OCI-LY3 (cell line): ENCODE data around the gene SESN1.

ENCODE experiments used
- H2AFZ ChIP-seq: fragments of 200-600, 300-600 bp; shearing (Covaris generic); 2 replicates; pipeline ENCODE4 v1.6.0; 2014; ENCODE audit warnings: antibody characterized with exemption, low read depth, low read length
- H3K27ac ChIP-seq: fragments of 200-600, 300-600 bp; sonication (generic); 2 replicates; pipeline ENCODE4 v1.5.1; 2014; ENCODE audit warnings: mild to moderate bottlenecking, low read length, moderate library complexity, mixed read lengths
- H3K27me3 ChIP-seq: fragments of 200-600, 300-600 bp; sonication (generic); 2 replicates; pipeline ENCODE4 v1.6.1; 2014; ENCODE audit warnings: low read depth, low read length, mixed read lengths
- H3K36me3 ChIP-seq: fragments of 200-600, 300-600 bp; sonication (generic); replicated peaks from 2 replicates; pipeline ENCODE3; 2014; ENCODE audit warnings: low read depth, low read length, mixed read lengths
- H3K4me1 ChIP-seq: fragments of 300-600, 200-600 bp; sonication (generic); 2 replicates; pipeline ENCODE4 v1.6.1; 2014; ENCODE audit warnings: low read length, mixed read lengths
- H3K4me2 ChIP-seq: fragments of 200-600, 300-600 bp; sonication (generic); 2 replicates; pipeline ENCODE4 v1.6.1; 2014; ENCODE audit warnings: low read length, mixed read lengths
- H3K4me3 ChIP-seq: fragments of 300-600, 200-600 bp; sonication (generic); 2 replicates; pipeline ENCODE4 v1.5.1; 2014; ENCODE audit warnings: antibody characterized with exemption, mild to moderate bottlenecking, low read length, moderate library complexity
- H3K79me2 ChIP-seq: fragments of 300-600, 200-600 bp; shearing (Covaris generic); 2 replicates; pipeline ENCODE4 v1.6.1; 2014; ENCODE audit warnings: mild to moderate bottlenecking, low read length, mixed read lengths
- H3K9ac ChIP-seq: fragments of 300-600, 200-600 bp; shearing (Covaris generic); 2 replicates; pipeline ENCODE4 v1.6.0; 2014; ENCODE audit warnings: mild to moderate bottlenecking, low read length, moderate library complexity
- H3K9me3 ChIP-seq: fragments of 200-600, 300-600 bp; shearing (Covaris generic); 2 replicates; pipeline ENCODE4 v1.6.1; 2014; ENCODE audit warnings: low read length, mixed read lengths; ENCODE audit not compliant: insufficient read depth
- H4K20me1 ChIP-seq: fragments of 200-600, 300-600 bp; sonication (generic); 2 replicates; pipeline ENCODE4 v1.6.1; 2016; ENCODE audit warnings: low read length, mixed read lengths; ENCODE audit not compliant: insufficient read depth
- EZH2phosphoT487 ChIP-seq: fragments of 200-600 bp; shearing (Covaris generic); IDR thresholded peaks from 2 replicates; pipeline ENCODE4 v1.6.1; 2018; ENCODE audit warnings: antibody characterized with exemption, mixed run types, low read depth
- TF ChIP-seq, protein P1 (sequence below): fragments of 200-600, 300-600 bp; sonication (generic); IDR thresholded peaks from 2 replicates; pipeline ENCODE4 v1.5.1; 2014; ENCODE audit warnings: antibody characterized with exemption, low read length, low read depth

SESN1 gene

DNA sequence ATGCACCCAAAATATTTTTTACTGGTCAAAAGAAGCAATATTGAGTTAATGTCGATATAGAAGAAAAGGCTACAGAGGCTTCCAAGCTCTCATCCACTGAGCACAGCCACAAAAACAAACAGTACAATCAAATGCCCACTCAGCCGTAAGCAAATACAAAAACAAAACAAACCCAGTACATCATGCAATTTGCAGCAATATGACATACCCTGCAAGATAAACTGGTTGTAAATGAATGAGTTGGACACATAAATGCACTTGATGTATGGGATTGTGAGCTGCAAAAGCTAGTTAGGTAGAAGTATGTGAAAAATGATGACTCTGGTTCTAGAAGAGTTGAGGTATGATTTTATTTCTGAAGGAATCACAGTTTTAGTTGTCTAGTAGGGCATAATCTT is 83.9 kb downstream of the SESN1 start:
- Histone ChIP-seq H3K4me1 (peaks cover 18% of the 10 kb centered on the region), H3K4me3 (no peak overlapping the region), H4K20me1 (peaks cover 6% of the 10 kb centered on the region; the same call in 1 of the 2 replicates), H3K4me2 (no peak overlapping the region), H2AFZ (no peak overlapping the region), H3K9me3 (no peaks in the 10 kb centered on the region), H3K27me3 (peaks cover 10% of the 10 kb centered on the region; the same call in 1 of the 2 replicates), H3K9ac (no peak overlapping the region), H3K27ac (no peak overlapping the region), H3K79me2 (no peaks in the 10 kb centered on the region), H3K36me3 (no peaks in the 10 kb centered on the region)
- TF ChIP-seq, protein P1, sequence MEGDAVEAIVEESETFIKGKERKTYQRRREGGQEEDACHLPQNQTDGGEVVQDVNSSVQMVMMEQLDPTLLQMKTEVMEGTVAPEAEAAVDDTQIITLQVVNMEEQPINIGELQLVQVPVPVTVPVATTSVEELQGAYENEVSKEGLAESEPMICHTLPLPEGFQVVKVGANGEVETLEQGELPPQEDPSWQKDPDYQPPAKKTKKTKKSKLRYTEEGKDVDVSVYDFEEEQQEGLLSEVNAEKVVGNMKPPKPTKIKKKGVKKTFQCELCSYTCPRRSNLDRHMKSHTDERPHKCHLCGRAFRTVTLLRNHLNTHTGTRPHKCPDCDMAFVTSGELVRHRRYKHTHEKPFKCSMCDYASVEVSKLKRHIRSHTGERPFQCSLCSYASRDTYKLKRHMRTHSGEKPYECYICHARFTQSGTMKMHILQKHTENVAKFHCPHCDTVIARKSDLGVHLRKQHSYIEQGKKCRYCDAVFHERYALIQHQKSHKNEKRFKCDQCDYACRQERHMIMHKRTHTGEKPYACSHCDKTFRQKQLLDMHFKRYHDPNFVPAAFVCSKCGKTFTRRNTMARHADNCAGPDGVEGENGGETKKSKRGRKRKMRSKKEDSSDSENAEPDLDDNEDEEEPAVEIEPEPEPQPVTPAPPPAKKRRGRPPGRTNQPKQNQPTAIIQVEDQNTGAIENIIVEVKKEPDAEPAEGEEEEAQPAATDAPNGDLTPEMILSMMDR, result no peak
- TF ChIP-seq EZH2phosphoT487, result no peak

DNA sequence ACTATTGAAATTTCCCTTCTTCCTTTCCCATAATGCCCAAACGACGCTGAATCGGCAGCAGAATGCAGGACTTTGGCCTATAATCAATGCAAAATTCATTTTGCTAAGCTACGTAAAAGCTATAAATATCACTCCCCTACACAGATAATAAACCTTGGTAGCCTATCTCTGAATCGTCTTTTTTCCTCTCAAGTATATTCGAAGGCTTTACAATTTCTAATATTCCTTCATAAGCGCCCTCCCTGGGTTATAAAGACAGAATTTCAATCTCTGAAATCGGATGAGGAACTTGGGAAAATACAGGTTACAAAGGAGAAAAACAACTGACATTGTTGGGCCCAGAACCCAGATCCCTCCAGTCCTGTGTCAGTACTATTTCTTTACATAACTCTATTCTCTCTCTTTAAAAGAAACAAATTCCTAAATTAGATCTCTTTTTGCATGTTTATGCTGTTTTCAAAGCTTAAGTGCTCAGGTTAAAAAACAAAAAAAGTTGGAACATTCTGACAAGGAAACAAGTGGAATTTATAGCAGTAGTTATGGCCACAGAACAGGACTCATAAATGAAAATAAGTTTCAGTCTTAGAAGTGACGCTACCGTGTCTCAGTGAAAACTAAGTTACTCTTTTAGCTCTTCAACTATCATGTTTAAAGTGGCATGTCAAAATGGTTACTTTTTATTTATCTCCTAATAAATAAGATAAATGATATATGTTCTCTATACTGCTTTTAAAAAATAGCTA is 84.5 kb downstream of the SESN1 start:
- Histone ChIP-seq H2AFZ (peak overlapping the region; percentile 35), H4K20me1 (peaks cover 6% of the 10 kb centered on the region; the same call in 1 of the 2 replicates)

DNA sequence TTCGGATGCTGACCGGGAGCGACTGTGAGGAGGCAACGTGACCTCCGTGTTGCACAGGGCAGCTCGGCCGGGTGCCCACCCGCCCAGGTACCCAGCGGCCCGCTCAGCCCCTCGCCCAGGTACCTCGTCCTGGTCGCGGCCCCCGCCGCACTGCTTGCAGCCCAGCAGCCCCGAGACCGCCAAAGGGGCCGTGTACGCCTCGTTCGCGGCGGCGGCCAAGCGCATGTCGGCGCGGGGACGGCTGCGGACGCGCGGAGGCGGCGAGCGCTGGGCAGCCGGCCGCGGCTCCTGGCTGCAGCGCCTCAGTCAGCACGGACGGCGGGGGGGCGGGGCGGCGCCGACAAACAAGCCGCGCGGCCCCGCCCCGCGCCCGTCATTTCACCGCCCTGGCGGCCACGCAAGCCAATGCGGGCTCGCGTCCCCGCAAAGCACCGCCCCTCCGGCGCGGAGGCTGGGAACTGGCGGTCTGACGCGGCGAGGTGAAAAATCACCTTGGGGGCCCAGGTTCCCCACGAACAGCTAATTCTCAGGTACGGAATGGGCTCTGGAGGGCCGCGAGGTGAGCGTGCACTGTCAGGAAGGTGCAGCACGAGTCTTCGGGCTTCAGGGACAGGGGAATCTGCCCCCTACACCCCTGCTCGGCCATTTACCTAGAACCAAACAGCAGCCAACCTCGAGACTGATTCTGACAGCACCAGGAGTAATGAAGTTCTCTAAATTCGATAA is 85.2 kb downstream of the SESN1 start:
- no peak for TF ChIP-seq EZH2phosphoT487
- TF ChIP-seq, protein P1, result no peak
- H3K9ac ChIP-seq, result peak overlapping the region; percentile 69
- no peaks in the 10 kb centered on the region for H3K36me3 ChIP-seq
- no peaks in the 10 kb centered on the region for H3K79me2 ChIP-seq
- peak overlapping the region; percentile 74 for H2AFZ ChIP-seq
- H4K20me1 ChIP-seq, result peaks cover 6% of the 10 kb centered on the region; the same call in 1 of the 2 replicates
- H3K27ac ChIP-seq, result no peak overlapping the region
- H3K9me3 ChIP-seq, result no peaks in the 10 kb centered on the region
- H3K27me3 ChIP-seq, result peaks cover 10% of the 10 kb centered on the region; the same call in 1 of the 2 replicates
- H3K4me3 ChIP-seq, result peak overlapping the region; percentile 86
- peaks cover 18% of the 10 kb centered on the region for H3K4me1 ChIP-seq
- H3K4me2 ChIP-seq, result peak overlapping the region; percentile 97

More for the DNA sequence above, 84.5 kb downstream of the SESN1 start:
- TF ChIP-seq, protein P1, result no peak
- no peak for TF ChIP-seq EZH2phosphoT487
- Histone ChIP-seq H3K9me3 (no peaks in the 10 kb centered on the region), H3K79me2 (no peaks in the 10 kb centered on the region), H3K4me3 (peak overlapping the region; percentile 86), H3K9ac (peak overlapping the region; percentile 44), H3K27me3 (peaks cover 10% of the 10 kb centered on the region; the same call in 1 of the 2 replicates), H3K4me2 (peak overlapping the region; percentile 80), H3K4me1 (peaks cover 18% of the 10 kb centered on the region), H3K36me3 (no peaks in the 10 kb centered on the region), H3K27ac (no peak overlapping the region)
